Mesothelial cell of epicardium (in vitro differentiated cells): ENCODE results near the gene RASGRP2. TPM values are rescaled to one million over a fixed set of nuclear protein-coding genes. Genes with fewer than 3 reads are reported as not detected.

Experiments used
- DNase-seq, 2 experiments: peaks; one replicate each; pipeline ENCODE4 v3.0.0; 2021; ENCODE audit warnings: low spot score in 2 of 2; ENCODE audit not compliant: unreplicated experiment in 2 of 2
- H3K27ac Mint-ChIP-seq: 2 replicates; pipeline ENCODE4 v1.8.0; 2021; ENCODE audit warnings: mixed read lengths
- H3K27me3 Mint-ChIP-seq: 2 replicates; pipeline ENCODE4 v1.8.0; 2021; ENCODE audit warnings: low read depth, mixed read lengths
- H3K36me3 Mint-ChIP-seq: 2 replicates; pipeline ENCODE4 v1.8.0; 2021; ENCODE audit warnings: mixed read lengths
- H3K4me1 Mint-ChIP-seq: 2 replicates; pipeline ENCODE4 v1.8.0; 2021; ENCODE audit warnings: mixed read lengths
- H3K4me3 Mint-ChIP-seq: 2 replicates; pipeline ENCODE4 v1.8.0; 2021; ENCODE audit warnings: mild to moderate bottlenecking, moderate library complexity, mixed read lengths
- H3K9me3 Mint-ChIP-seq: 2 replicates; pipeline ENCODE4 v1.8.0; 2021; ENCODE audit warnings: mixed read lengths
- total RNA-seq: library from RNA; stranded (reverse); gene quantifications from 3 replicates; pipeline ENCODE4 v1.2.1, GENCODE V29; 2021
- TF ChIP-seq, protein P1 (sequence below): fragments of 200-600 bp; sonication (generic); IDR thresholded peaks from one replicate; pipeline ENCODE4 v1.5.0; 2021; ENCODE audit warnings: antibody characterized with exemption; ENCODE audit not compliant: unreplicated experiment

RASGRP2 gene
- total RNA-seq, 1 donor from 2014 or later, result 1.4 TPM

DNA sequence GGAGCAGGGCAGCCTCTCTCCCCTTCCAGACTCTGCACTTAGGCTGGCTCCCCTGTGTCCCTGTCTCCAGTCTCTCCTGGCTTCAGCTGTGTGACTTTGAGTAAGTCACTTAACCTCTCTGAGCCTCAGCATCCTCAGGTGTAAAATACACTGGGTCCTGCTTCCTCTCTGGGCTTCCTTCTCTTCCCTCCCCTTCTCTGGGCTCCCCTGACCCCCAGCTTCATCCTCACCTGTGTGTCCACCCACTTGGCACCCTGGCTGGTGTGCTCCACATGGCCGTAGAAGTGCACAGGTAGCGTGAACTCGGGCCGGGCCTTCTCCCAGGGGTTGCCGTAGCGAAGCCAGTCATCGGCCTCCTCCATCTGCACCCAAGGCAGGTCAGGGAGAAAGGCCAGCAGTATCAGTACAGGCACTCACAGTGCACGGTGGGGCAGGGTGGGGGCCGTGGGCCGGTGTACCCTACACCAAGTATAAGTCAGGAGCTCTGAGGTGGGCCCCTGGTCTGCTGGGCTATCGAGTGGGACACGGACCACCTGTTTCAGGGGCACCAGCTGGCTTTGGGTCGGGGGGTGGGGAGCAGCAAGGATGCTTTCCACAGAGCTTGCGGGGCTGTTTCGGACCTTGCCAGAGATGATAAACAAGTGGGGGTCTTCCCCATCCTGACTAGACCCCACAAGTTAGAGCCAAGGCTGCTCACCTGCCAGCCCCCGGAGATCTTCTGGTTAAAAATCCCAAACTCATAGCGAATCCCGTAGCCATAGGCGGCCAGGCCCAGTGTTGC, 13.8 kb upstream of the RASGRP2 start:
- Mint-ChIP-seq H3K27ac (no peak overlapping the region), H3K4me1 (peaks cover 15% of the 10 kb centered on the region), H3K9me3 (no peaks in the 10 kb centered on the region), H3K27me3 (no peaks in the 10 kb centered on the region), H3K36me3 (no peaks in the 10 kb centered on the region), H3K4me3 (no peak overlapping the region)
- TF ChIP-seq, protein P1, sequence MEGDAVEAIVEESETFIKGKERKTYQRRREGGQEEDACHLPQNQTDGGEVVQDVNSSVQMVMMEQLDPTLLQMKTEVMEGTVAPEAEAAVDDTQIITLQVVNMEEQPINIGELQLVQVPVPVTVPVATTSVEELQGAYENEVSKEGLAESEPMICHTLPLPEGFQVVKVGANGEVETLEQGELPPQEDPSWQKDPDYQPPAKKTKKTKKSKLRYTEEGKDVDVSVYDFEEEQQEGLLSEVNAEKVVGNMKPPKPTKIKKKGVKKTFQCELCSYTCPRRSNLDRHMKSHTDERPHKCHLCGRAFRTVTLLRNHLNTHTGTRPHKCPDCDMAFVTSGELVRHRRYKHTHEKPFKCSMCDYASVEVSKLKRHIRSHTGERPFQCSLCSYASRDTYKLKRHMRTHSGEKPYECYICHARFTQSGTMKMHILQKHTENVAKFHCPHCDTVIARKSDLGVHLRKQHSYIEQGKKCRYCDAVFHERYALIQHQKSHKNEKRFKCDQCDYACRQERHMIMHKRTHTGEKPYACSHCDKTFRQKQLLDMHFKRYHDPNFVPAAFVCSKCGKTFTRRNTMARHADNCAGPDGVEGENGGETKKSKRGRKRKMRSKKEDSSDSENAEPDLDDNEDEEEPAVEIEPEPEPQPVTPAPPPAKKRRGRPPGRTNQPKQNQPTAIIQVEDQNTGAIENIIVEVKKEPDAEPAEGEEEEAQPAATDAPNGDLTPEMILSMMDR, result no peak
- DNase-seq, result no peak

DNA sequence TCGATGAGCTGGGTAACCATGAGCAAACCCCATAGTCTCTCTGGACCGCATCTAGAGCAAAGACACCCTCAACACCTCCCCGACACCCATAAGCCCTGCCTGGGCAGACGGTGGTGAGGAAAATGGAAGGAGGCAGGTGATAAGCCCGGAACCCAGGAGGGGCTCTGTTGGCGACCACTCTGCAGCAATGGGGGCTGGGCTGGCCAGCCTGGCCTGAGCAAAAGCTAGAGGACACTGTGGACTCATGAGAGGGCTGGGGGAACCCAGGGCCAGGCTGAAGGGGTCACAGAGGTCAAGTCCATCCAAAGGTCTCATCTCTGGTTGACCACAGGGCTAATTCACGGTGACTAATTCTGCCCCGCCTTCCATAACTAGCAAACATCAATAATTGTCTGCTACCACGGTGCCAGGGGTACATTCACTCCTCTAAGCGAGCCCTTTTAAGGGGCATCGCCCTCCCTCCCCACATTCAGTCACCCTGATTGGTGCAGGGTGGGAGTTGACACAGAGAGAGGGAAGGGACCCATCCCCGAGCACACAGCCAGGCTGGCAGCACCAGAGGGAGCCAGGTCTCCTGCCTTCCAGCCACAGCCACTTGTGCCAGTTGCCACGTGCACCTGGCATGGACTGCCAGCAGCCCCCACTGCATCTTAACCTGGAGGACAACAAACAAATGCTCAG, 11.9 kb upstream of the RASGRP2 start:
- TF ChIP-seq, protein P1, result no peak
- Mint-ChIP-seq H3K36me3 (no peaks in the 10 kb centered on the region), H3K27me3 (no peaks in the 10 kb centered on the region), H3K4me1 (peaks cover 13% of the 10 kb centered on the region), H3K4me3 (no peak overlapping the region), H3K9me3 (no peaks in the 10 kb centered on the region), H3K27ac (no peak overlapping the region)
- DNase-seq, result no peak

DNA sequence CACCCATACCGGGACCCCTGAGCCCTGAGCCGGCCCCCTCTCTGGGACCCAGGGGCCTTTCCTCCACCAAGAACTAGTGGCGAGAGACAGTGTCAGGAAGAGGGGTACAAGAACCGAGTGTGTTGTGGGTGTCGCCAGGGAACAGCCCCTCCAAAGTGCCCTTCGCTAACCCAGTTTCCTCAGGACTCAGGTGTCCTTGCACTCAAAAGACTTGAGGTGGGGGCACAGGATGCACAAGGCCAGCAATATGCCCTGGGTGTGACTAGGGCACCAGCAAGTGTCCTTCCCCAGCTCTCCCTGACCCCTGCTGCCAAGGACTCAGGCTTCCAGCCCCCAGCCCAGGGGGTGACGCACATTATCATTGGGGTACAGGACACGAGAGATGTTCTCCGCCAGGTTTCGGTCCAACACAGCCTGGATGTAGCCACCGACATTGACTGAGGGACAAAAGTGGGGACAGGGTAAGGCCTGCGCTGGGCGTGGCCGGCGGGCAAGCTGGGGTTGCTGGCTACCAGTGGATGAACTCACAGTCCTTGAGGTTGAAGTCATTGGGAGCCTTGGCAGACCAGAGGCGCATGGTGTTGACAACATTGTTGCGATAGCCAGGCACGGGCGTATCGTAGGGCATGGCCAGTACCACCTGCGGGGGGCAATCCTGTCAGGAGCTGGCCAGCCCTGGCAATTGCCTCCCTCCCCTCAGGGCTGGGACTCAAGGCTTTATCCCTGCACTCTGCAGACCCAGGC, 11.1 kb upstream of the RASGRP2 start:
- no peak for DNase-seq
- peaks cover 9% of the 10 kb centered on the region for H3K4me1 Mint-ChIP-seq
- no peak overlapping the region for H3K4me3 Mint-ChIP-seq
- H3K27me3 Mint-ChIP-seq, result no peaks in the 10 kb centered on the region
- H3K27ac Mint-ChIP-seq, result no peak overlapping the region
- no peaks in the 10 kb centered on the region for H3K9me3 Mint-ChIP-seq
- TF ChIP-seq, protein P1, result no peak
- no peaks in the 10 kb centered on the region for H3K36me3 Mint-ChIP-seq

DNA sequence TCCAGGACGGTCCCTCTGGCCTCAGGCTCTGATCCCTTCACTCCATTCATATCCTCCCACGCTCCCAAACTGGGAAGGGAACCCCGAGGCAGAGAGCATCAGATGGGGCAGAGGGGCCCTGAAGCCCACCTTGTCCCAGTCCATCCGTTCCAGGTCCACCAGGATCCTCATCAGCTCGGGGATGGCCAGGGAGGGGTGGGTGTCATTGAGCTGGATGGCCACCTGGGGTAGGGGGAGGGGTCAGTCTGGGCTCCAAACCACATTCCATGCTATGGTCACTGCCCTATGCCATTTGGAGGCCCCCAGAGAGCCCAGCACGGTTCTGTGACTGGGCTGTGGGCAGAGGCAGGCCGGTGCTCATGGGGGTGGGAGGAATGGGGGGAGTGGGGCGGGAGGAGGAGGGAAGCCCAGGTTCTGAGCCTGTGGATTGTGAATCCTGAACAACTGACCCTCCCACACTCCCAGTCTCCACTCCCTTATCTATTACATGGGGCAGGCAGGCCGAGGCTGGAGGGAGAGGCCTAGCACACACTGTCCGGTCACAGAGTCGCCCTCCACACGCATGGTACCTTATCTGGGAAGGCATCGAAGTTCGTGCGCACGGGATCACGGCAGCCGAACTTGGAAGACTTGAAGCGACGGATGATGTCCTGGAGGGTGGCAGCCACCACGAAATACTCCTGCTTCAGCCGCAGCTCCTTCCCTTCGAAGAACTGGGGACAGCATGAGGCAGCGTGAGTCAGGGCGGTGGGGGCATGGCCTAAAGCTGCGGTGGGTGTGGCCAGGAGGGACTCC, 10.4 kb upstream of the RASGRP2 start:
- Mint-ChIP-seq H3K4me1 (peaks cover 2% of the 10 kb centered on the region), H3K9me3 (no peaks in the 10 kb centered on the region), H3K27me3 (no peaks in the 10 kb centered on the region), H3K36me3 (no peaks in the 10 kb centered on the region), H3K4me3 (no peak overlapping the region), H3K27ac (no peak overlapping the region)
- DNase-seq, result no peak
- TF ChIP-seq, protein P1, result no peak

DNA sequence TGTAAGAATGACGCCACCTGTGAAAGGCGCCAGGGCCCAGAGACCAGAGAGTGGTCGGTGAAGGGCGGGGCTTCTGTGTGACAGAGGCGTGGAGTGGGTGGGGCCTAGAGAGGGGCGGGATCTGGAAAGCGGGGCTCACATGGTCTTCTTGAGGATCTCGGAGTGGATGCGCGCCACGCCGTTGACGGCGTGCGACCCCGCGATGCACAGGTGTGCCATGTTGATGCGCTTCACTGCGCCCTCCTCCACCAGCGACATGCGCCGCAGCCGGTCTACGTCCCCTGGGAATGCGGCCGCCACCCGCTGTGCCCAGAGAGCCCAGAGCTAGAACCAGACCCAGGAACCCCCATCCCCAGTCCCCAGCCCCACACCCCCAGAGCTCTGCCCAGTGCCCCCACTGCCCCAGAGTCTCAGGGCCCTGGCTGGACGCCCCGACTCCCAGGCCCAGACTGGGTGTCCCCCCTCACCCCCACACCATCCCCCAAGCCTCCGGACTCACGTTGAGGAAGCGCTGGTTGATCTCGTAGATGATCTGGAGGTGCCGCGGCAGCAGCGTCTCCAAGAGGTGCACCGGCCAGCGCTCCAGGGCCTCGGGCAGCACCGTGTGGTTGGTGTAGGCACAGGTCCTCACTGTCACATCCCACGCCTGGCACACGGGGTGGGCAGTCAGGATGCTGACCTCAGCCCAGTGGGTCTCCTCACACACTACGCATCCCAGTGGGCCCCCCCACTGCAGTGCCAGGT, 9.6 kb upstream of the RASGRP2 start:
- no peaks in the 10 kb centered on the region for H3K36me3 Mint-ChIP-seq
- H3K4me3 Mint-ChIP-seq, result no peak overlapping the region
- no peak overlapping the region for H3K27ac Mint-ChIP-seq
- TF ChIP-seq, protein P1, result no peak
- H3K9me3 Mint-ChIP-seq, result no peaks in the 10 kb centered on the region
- DNase-seq, result no peak
- H3K4me1 Mint-ChIP-seq, result no peaks in the 10 kb centered on the region
- H3K27me3 Mint-ChIP-seq, result no peaks in the 10 kb centered on the region
